Measurements from ENCODE around the gene TLR10. TPM values are rescaled to one million over a fixed set of nuclear protein-coding genes. Genes with fewer than 3 reads are reported as not detected.
A peak's percentile ranks its signal among the peaks of the same experiment; 100 is the strongest.

Gene TLR10
- total RNA-seq, 1 experiment from 2014 or later, result not detected

DNA sequence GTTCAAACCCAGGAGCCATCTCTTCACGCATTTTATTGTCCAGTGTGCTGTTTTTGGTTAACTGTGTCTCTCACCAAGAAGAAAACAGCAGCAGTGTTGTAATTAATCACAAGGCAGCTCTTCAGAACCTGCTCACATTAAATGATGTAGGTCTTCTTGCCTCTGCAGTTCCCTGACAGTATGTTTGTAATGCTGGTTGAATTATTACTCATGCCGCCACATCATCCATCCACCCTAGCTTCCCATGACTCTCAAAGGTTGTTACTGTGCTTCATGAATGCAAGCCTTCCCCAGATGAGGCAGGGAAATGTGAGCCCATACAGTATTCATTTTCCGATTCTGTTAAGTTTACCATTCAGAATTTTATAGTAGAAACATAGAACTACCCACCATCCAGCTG is 17.4 kb downstream of the TLR10 start:
- DNase-seq (ENCODE audit: low spot score), result no peak

GRCh38 chr4:38764277-38764676 is 18.5 kb downstream of the TLR10 start:
- DNase-seq (ENCODE audit: low spot score), result no peak

DNA sequence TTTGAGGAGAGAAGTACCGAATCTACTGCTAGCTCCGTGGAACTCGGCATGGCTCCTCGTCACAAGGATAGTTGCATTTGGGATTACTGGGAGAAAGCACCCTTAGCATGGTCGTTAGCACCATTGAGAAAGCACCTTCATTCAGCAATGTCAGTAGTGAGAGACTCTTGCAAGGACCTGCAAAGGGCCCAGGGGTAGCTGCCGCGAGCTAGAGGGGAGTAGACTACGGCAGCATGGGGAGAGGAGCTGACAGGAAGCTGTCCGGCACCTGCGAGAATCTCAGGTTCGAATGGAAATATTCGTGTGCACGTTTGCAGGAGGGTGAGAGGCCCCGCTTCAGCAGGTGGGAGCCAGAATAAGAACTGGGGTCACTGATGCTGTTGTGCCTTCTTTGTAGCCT is 20.2 kb downstream of the TLR10 start:
- DNase-seq (ENCODE audit: low spot score), result no peak

DNA sequence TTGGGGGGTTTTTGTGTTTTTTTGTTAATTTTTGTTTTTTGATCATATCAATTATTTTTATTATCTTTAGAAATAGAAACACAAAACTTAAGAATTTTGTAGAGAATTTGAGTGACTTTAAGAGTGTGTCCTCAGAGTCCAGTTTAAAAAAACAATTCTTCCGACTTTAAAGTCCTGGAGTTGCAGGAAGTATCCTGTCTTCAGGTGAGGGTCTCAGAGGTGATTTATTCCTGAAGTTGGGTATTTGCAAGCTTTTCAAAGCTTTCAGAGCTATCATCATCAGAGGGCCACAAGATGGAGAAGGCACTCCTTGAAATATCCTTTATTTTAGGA is 23.0 kb downstream of the TLR10 start:
- no peak for DNase-seq (ENCODE audit: low spot score)

GRCh38 chr4:38759113-38759789 is 23.5 kb downstream of the TLR10 start:
- peak; percentile 43 for DNase-seq (ENCODE audit: low spot score)

DNA sequence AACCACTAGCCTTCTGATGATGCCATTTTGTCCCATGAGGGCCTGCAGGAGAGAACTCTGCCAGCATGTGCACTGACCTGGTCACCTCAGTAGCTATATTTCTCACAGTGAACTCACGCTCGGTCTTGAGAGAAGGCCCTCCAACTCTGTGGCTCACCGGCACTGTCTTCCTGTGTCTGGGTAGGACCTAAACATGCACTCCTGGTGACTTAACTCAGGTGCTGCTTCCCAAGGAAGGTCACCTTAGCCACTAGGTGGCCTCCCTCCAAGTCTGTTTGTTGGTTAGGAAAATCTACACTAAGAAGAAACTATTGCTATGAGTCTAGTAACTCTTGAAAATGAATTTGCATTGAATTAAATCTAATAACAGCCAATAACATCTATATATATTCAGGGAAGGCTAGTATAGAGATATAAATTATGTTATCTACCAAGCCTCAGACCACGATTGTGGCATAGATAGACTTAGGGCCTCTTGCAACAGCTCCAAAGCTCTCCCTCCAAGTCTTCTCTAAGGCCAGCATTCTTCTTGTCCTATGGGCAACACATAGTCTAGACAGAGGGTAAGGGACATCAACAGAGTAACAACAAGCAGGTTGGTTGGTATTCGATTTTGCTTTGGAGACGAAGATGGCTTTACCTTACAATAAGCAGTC is 24.7 kb downstream of the TLR10 start:
- DNase-seq (ENCODE audit: low spot score), result peak; percentile 66

DNA sequence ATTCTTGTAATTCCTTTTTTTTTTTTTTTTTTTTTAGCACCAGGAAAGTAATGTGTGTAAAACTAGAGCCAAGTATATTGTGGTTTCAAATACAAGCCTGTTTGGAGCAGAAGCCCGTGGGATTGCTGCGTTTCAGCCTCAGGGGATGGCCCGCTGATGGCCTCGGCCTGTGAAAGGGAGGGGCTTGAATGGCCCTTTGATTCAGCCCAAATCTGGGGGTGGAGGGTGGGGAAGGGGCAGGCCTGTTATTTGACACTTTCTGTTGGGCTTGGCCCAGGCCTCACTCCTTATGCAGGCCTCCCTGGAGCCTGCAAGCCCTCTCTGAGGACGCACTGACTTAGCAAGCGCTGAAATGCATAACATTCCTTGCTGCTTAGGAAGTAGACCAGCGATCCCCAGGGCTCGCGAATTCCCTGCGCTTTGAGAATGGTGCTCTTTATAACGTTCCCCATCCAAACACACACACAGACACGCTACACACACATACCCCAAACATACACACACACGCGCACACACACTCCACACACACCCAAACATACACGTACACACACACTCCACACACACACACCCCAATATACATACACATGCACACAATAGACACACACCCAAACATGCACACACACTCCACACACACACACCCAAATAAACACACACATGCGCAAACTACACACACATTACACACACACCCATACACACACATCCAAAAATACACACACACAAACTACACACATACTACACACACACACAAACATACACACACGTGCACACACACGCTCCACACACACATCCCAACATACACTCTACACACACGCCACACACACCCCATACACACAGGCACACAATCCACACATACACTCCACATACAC is 29.6 kb downstream of the TLR10 start:
- DNase-seq (ENCODE audit: low spot score), result no peak

- DNase-seq (ENCODE audit: low spot score), result no peak
Measured at GRCh38 chr4:38752372-38752940, 30.3 kb downstream of the TLR10 start.

GRCh38 chr4:38751341-38752010 is 31.3 kb downstream of the TLR10 start:
- no peak for DNase-seq (ENCODE audit: low spot score)

- no peak for DNase-seq (ENCODE audit: low spot score)
Measured at GRCh38 chr4:38749336-38749735, 33.5 kb downstream of the TLR10 start.

DNA sequence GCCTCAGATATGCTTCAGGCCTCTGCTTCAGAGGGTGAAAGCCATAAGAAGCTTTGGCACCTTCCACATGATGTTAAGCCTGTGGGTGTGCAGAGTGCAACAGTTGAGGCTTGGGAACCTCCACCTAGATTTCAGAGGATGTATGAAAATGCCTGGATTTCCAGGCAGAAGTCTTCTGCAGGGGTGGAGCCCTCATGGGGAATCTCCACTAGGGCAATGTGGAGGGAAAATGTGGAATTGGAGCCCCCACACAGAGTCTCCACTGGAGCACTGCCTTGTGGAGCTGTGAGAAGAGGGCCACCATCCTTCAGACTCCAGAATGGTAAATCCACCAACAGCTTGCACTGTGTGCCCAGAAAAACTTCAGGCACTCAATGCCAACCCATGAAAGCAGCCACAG is 35.2 kb downstream of the TLR10 start:
- no peak for DNase-seq (ENCODE audit: low spot score)

DNA sequence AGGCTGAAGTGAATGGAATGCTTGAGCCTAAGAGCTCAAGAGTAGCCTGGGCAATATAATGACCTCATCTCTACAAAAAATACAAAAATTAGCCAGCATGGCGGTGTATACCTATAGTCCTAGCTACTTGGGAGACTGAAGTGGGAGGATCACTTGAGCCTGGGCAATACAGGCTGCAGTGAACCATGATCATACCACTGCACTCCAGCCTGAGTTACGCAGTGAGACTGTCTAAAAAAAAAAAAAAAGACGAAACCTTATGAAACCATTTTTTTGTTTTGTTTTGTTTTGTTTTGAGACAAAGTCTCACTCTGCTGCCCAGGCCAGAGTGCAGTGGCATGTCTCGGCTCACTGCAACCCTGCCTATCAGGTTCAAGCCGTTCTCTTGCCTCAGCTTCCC is 36.9 kb downstream of the TLR10 start:
- DNase-seq (ENCODE audit: low spot score), result no peak

DNA sequence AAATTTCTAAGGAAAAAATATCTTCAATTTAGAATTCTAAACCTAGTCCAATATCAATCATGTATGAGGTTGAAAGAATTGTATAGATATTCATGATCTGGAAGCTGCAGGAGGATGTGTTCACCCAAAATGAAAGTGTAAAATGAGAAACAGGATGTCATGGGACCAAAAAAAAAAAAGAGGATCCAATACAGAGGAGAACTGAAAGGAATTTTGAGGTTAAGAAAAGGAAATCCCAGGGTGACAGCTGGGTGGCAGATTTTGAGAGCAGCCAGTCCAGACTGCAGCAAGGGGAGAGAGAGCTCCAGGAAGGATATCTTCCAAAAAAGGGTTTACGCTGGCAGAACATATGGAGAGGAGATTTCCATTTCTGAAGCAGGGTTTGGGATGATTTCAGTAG is 38.9 kb downstream of the TLR10 start:
- DNase-seq (ENCODE audit: low spot score), result no peak

GRCh38 chr4:38740303-38740702 is 42.5 kb downstream of the TLR10 start:
- DNase-seq (ENCODE audit: low spot score), result no peak

DNA sequence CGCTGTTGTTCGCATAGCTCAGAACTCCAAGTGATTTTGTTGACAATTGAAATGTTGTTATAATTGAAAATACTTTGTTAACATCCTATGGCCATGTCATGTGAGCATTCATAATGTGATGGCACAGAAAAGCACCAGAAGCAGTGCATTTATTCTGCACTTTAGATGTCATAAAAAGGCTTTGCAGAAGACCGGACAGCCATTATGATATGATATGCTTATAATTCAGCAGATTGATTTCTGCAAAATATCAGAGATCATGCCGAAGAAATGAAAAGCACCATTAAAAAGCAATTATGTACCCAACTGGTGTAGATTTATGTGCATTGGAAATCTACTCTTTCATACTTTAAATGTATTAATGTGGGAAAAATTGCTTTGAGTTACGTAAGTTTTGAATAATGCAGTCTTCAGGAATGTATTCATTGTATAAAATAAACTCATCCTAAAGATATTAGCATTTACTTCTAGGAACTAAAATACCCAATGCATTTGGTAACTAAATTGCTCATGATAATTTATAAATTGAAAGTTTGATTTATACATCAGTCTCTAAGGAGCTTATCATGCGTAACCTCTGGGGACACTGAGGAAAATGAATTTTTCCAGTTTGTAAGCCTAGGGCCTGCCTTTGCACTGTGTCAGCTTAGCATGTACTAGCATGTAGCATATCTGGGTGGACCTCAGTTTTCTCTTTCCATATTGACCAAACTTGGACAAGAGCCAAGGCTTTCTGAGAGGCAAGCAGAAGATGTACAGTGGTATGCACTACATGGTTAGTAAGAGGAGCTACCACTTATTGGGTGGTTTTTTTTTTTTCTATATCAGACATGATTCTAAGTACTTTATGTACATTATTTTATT is 43.6 kb downstream of the TLR10 start:
- no peak for DNase-seq (ENCODE audit: low spot score)

GRCh38 chr4:38735870-38736269 is 46.9 kb downstream of the TLR10 start:
- DNase-seq (ENCODE audit: low spot score), result no peak

DNA sequence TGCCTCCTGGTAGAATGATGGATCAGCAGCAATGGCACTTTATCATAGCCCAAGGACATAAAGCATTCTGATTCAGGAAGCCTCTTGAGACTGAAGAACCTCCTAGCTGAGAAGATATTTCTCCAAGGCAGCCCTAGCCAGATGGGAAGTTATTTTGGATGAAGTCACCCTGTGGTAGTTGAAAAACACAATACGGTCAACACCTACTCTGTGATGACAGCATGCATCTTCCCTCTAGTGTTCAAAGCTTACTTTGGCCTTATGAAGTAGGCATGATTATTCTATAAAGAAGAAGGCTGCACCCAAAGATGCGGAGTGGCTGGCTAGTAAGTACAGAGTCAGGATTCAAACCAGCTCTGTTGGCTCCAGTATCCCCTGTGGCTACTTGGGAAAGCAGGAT is 47.9 kb downstream of the TLR10 start:
- no peak for DNase-seq (ENCODE audit: low spot score)

GRCh38 chr4:38734446-38734845 is 48.3 kb downstream of the TLR10 start:
- no peak for DNase-seq (ENCODE audit: low spot score)

- DNase-seq (ENCODE audit: low spot score), result no peak
Measured at GRCh38 chr4:38733663-38734062, 49.1 kb downstream of the TLR10 start.

DNA sequence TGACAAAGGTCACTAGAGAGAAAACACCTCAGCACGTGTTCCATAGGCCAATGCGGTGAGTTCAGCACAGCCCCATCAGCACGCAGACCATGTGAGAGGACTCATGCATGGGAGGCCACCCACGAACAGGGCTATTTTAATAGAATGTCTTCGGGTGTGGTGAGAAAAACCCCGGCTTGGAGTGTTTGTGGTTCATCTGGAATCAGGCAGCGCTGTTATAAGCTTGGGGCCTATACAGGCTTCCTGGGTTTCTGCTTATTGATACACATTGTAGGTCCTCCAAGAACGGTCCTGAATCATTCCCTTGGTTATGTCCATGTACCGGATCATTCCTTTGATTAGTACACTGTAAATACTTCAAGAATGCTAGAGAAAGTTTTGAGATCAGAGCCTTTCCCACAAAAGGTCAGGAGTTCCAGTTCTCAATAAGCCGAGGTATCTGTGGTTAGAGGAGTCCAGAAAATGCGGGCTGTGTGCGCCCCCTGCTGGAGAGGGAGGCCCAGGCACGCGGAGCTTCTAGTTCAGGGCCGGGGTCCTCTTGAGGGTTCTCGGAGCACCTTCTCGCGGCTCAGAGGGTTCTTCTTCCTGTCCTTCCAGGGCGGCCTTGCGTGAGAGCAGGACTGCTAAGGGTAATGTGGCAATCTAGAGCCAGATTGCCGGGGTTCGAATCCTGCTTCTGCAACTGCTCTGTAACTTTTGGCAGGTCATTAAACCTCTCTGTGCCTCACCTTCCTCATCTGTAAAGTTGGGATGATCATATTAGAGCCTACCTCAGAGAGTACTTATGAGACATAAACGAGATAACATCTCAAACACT is 51.8 kb downstream of the TLR10 start:
- DNase-seq (ENCODE audit: low spot score), result peak; percentile 86

Data from HT-29 (cell line).